ENCODE measurements around the gene COMMD1. TPM values are rescaled to one million over a fixed set of nuclear protein-coding genes. Genes with fewer than 3 reads are reported as not detected.

COMMD1 gene
- total RNA-seq, 4 donors from 2014 or later, result 46.2 to 51.7 (median 46.7) TPM

GRCh38 chr2:62014102-62014501 is 108.6 kb downstream of the COMMD1 start:
- no peak for TF ChIP-seq CTCF (IDR thresholded peaks at IDR 0.05; ENCODE audit: low read depth)

GRCh38 chr2:62016957-62017356 is 111.5 kb downstream of the COMMD1 start:
- TF ChIP-seq CTCF (IDR thresholded peaks at IDR 0.05; ENCODE audit: low read depth), result no peak

DNA sequence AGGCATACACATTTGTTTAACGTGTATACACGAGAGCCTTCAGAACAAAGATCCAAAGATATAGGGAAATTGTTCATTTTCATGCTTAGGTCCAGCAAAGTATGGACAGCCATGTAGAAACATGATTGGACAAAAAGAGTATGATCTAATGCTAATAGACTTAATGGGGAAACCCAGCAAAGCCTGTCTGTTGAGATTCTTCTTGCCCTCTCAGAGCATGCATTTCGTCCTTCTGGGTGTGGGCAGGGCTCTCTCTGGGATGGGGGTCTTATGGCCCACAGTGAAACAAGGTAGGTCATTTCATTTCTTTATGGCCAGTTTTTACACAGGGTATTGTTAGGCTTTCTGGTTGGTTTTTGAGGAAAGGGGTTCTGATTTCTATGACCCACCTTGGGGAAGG is 124.4 kb downstream of the COMMD1 start:
- no peak for TF ChIP-seq CTCF (IDR thresholded peaks at IDR 0.05; ENCODE audit: low read depth)

DNA sequence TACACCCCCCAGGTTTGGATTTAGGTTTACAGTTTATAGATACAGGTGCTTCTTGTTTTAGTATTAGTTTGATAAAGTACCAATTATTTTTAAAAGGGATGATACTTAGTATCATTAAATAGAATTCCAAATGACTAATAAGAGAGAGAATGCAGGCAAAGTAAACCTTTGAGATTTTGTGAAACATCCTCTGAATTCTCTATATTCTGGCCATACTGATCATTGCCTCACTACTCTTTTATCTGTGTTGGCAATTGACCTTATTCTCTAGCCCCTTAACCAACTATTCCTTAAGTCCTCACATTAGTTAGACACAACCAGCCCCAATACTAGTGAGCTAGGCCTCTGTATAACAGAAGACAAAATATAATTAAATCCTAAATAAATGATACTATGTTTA is 125.4 kb downstream of the COMMD1 start:
- no peak for TF ChIP-seq CTCF (IDR thresholded peaks at IDR 0.05; ENCODE audit: low read depth)

- no peak for TF ChIP-seq CTCF (IDR thresholded peaks at IDR 0.05; ENCODE audit: low read depth)
These were observed 126.6 kb downstream of the COMMD1 start for GRCh38 chr2:62032096-62032495.

GRCh38 chr2:62034715-62035114 is 129.2 kb downstream of the COMMD1 start:
- no peak for TF ChIP-seq CTCF (IDR thresholded peaks at IDR 0.05; ENCODE audit: low read depth)

DNA sequence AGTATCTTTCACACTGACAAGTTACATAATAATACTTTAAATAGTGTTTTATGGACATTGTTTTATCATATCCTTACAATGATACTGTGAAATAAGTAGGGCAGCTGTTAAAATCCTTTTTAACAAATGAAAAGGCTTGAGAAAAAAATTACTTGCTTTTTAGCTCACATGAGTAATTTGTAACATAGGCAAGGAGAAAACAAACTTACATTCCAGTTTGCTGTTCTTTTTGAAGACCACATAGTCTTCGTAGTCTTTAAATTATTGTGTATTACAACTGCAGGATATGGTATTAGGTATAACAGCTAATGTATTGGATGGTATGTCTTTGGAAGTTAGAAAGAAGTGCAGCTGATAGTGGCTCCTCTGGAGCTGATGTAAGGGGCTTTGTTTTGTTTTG is 130.8 kb downstream of the COMMD1 start:
- no peak for TF ChIP-seq CTCF (IDR thresholded peaks at IDR 0.05; ENCODE audit: low read depth)
